RPMI8226 (cell line): ENCODE results near the gene SH3TC1.
A peak's percentile ranks its signal among the peaks of the same experiment; 100 is the strongest.

Experiments
- DNase-seq: peaks from one replicate; pipeline ENCODE4 v3.0.0-alpha.2; 2015

The SH3TC1 gene

DNA sequence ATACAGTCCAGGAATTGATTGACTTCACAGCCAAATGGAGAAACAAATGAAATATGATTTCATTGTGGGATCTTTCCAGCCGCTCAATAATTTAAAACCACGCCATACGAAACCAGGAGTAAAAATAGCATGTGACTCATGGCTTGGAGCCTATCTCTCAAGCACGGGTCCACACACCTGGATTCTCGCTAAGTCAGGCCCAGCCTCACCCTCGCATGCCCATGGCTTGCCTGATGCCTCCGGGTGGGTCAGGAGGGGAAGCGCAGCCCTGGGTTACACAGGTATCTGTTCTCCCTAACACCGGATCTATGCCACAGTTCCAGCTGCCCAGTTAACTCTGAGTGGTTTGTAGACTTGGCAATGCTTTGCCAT is 34.9 kb upstream of the SH3TC1 start:
- peak; percentile 88 for DNase-seq

DNA sequence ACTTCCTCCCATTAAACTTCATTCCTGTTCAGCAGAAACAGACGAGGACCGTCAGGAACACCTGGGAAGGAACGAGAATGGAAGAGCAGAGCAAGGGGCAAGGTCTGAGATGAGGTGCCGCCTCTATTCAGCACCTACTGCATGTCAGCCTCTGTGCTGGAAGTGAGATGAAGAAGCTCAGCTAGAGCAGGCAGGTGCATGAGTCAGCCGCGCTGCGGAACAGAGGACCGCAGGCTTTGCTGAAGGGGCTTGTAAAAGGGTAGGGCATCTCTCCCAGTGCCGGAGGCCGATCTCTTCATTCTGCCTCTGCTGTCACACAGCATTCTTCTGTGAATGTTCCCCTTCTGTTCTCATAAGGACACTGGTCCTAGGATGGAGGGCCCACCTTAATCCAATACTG is 34.4 kb upstream of the SH3TC1 start:
- DNase-seq = no peak

DNA sequence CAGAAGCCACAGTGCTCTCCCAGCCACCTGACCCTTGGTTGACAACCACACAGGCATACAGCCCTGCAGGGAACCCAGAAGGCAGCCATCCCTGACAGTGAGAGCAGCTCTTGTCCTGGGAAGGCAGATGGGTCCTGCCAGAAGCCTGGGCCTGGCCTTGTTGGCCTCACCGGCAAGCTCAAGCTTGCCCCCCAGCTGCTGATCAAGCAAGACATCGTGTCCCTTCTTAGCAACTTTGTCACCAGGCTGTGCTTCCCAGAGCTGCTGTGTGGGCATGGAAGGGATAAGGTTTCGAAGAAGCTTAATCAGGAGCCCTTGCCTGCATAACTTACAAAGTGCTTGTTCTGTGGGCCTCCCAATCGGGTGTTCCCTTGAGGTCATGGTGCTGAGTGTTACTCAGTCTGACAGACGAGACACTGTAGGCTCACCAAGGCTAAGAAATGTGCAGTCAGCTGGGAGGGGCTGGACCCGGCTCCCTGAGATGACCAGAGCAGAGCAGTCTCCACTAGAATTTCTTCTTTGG is 33.7 kb upstream of the SH3TC1 start:
- DNase-seq = no peak

DNA sequence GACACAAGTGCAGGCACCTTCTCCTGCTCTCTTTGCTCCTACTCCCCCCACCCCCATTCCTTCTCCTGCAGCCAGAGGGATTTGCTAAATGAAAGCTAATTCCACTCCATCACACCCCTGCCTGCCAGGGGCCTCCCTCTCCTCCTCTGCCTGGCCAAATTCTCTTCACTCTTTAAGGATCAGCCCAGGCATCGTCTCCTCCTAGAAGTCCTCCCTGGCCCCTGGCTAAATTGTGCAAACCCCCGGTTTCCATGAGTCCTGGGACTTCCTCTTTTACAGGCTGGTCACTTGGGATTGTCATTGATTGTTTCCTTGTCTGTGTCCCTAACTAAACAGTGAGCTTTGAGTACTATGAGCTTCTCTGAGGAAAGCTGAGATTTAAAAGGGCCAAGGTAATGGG is 31.8 kb upstream of the SH3TC1 start:
- DNase-seq = no peak

DNA sequence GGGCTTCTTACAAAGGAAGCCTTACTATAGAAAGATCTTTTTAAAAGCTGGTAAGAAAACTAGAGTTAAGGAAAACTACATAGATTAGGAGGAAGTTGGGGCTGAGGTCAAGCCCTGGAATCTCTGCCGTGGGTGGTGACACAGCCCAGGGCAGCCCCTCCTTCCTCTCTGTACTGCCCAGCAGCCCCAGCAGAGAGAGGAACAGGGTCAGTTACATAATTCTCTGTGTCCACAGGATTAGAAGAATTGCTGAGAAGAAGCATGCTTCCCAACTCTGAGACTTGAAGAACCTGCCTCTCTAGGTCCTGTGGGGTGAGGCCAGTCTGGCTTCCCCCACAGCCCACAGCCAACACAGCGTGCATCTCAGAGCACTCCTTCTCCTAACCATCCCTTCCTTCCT is 31.3 kb upstream of the SH3TC1 start:
- no peak for DNase-seq

DNA sequence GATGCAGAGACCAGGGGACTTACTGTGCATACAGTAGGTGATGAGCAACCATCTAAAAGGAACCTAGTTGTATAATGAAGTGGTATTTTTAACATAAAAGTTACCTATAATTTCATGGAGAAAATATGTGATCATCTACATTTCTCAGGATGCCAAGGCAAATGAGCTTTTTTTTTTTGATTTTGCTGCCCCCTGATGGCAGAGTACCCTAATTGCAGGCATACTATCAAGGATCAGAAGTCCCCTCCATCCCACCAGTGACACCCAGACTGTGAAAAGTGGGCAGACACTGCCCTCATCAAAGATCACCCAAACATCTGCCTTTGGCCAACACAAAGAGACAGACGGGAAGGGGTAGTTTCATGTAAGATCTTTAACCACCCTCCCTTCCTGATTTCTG is 30.9 kb upstream of the SH3TC1 start:
- DNase-seq = no peak

DNA sequence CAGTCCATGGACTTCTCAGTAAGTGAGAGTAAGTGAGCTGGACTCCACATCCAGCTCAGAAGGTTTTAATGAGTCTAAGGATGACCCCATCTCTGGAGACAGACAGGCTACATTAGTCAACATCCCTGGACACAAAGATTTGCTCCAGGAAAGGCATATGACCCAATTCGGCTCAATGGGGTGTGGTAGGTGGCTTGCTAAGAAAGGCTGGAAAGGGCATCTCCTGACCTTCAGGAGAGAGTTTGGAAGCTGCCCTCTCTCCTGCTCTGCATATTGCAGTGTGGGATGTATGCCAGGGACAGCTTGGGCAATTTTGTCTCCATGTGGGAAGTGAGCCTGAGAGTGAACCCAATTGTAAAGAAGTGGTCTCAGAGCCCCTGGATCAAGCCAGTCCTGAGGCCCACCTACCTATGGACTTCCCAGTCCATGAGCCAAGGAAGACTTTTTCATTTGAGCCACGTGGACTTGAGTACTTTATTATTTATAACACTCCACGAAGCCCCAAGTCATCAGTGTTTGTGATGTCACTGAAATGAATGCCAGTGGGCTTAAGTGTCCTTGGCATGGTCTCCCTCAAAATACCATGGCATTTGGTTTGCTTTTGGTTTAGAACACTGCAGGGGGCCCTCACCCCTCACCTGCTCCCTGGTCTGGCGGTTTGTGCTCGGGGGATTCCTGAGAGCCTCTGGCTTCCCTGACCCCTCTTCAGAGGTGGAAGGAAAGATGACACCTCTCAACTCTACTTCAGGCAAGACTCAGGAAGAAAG is 30.1 kb upstream of the SH3TC1 start:
- DNase-seq = no peak

DNA sequence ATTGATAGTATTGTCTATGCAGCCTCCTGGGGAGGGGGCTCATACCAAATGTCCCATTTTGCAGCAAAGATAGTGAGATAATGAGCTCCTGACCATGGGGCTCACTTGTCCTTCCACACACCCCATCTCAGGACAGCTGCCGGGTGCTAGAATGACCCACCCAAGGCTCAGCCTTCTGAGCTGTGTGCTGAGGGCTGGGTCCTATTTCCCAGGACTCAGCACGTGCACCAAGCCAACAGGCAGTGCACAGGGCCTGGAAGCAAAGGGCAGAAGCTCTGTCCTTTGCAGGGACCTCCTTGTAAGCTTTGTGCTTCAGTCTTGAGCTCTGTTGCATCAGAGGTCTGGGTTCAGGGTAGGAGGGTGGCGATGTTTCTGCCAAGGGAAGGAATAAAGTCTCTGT is 29.3 kb upstream of the SH3TC1 start:
- DNase-seq = no peak

DNA sequence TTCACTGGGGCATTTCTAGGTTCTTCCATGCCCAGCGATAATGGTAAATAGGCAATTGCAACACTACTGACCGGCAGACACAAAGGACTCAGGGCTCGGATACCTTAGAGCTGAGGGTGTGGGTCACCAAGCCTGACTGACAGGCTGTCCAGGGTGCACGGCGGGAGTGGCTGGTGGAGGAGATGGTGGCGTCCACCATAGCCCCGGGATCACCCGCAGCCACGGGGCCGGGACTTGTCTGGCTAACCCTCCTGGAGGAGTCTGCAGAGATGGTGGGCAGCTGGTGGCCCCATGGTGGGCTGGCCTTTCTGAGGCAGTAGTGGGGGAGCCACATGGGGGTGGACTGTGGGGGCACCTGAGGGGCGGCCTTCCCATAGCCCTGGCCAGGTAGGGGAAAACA is 28.7 kb upstream of the SH3TC1 start:
- DNase-seq = no peak

DNA sequence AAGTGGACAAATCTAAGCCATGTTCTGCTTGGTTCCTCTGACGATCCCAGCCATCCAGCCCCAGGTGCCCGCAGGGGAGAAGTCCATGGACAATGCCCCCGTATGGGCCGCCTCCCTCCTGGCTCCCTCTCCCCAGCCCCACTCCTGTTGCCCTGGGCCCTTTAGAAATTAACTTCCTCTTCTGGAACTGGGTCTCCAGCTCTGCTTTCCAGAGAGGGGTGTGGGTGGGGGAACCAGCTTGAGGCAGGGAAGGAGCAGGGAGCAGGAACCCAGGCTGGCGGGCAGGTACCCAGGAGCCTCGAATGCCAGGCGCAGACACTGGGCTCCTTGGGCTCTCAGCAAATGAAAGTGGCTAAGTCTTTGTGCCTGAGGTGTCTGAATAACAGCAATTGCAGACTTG is 27.8 kb upstream of the SH3TC1 start:
- no peak for DNase-seq

DNA sequence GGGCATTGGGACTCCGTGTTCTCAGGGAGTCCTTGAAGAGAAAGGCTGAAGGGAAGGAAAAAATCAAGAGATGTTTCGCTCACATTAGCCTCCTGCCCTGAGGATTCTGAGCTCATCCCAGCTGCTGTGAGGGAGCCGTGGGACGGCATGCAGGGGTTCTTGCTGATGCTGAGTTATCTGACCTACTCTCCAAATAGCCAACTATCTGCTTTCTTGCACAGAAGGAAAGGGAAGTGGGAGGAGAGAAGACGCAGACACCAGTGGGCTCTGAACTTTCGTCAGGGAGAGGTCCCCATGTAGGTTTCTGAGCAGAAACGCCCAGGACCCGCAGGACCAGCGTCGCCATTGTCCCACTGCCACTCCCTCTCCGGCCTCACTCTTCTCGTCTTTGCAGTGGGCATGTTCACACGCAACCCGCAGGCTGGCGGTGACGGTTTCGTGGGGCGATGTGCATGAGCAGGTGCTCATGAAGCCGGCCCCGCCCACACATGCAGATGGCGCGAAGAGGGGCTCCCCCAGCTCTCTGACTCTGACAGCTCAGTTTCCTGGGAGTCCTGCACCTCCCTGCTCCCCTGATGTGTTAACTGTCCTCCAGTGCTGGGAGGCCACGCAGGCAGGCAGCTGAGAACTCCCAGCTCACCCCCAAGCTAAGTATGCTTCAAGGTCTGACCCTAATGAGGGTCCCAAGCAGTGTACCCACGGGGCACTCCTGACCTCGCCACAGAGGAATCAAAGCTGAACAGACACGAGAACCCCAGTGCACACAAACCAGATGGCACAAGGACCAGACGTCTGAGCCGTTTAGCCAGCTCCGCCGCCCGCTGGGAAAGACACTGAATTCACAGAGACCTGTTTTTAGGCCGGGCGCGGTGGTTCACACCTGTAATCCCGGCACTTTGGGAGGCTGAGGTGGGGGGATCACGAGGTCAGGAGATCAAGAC is 26.8 kb upstream of the SH3TC1 start:
- peak; percentile 39 for DNase-seq

DNA sequence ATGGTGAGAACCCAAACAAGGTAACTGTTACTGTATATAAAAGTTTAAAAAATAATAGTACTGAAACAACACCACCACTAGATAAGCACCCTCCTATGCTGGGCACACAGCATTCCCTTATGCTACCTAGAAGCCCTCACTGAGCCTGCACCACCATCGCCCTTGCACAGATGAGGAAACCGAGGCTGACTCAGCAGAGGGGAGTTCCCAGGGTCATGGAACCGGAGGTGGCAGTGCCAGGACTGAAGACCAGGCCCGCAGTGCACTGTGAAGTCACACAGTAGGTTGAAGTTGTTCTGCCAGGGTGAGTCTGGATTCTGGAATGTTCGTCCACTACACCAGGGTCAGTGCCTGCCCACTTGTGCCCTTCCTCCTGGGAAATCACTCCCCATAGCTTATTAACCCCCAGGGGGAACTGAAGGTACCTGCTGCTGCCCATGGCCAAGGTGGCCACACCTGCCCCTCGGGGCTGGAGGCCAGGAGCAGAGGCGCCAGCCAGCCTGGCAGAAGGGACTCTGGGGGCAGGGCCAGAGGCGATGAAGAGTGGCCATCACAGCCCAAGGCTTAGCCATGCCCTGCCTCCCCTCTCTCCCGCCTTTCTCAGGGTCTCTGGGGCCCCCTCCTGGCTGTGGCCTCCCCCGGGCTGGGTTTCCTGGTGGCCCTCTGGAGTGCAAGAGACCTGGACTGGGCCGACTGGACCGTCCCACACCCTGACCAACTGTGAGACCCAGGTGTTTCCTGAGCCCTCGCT is 25.4 kb upstream of the SH3TC1 start:
- DNase-seq = no peak

DNA sequence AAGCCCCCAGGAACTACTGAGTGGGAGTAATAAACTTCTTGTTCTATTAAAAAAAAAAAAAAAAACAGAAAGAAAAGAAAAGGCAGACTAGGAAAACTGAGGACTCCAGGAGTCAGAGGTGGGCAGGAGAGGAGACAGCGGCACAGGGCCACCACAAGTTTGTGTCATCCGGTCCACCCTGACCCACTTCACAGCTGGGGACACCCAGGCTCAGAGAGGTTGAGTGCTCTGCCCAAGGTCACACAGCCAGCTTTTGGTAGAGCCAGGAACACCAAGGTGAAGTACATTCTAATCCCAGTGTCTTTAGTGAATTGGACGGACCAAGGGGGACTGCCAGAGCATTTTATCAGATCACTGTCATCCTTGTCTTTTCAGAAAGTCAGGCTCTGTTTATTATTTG is 24.1 kb upstream of the SH3TC1 start:
- no peak for DNase-seq

DNA sequence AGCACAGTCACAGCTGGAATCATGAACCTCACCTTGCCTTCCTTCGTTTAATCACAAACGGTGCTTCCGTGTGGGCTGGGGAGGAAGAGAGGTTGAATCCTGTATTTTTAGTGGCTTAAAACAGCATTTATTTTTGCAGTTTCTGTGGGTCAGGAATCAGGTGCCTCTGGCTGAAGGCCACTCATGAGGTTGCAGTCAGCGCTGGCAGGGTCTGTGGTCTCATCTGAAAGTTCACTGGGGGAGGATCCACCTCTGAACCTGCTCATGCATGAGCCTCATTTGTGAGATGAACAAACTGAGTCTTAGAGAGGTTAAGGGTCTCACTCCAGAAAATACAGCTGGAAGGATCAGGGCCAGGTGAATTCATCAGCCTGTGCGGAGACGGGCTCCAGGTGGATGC is 23.4 kb upstream of the SH3TC1 start:
- no peak for DNase-seq

DNA sequence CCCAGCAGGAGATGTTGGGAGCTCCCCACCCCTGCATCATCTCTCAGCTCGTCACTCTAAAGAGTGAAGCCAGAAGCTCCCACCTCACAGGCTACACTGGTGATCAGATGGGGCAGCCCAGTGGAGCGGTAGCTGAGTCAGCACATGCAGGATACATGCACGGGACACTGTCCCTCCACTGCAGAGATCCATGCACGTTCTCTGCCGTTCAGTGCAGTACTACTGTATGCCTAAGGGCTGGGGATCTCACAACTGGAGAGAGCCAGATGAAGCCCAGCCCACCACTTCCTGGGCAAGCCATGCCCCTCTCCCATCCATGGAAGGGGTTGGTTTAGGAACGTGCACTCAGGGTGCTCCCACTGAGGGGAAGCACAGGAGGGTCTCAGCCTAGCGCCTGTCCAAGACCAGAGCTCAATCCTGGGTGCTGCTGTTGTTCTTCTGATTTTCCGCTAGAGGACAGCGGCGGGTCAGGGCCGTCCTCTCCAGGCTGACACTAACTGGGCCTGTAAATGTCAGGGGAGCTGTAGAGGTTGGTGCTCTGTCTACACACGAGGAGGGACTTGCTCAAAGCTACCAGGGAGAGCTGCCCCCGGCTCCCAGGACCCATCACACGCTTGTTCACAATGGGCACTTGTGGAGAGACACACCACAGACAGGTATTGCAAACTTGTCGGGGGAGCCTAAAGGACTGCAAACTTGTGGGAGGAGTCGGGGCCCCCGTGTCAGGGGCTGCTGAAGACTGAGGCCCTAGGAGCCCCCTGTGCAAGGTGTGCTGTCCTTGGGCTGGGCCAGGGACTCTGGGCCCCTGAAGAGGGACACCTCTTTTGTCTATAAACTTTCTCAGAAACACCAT is 22.3 kb upstream of the SH3TC1 start:
- peak; percentile 56 for DNase-seq

DNA sequence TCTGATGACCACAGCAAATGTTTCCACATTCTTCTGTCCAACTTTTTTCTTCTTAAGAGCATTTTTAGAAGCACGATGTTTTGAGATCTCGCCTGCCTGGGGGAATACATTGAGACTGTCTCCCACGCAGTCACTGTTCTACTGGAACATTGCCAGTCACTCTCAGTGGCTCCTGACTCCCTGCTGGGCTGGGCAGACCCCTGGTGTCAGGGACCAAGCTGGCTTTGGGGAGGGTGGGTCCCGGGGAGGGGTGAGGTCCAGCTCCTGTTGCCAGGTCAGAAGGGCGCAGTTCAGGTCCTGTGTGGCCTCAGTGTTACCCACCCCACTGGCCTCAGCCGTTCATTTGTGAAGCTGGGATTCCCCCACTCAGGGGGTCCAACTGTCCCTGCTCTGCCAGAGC is 21.5 kb upstream of the SH3TC1 start:
- no peak for DNase-seq

DNA sequence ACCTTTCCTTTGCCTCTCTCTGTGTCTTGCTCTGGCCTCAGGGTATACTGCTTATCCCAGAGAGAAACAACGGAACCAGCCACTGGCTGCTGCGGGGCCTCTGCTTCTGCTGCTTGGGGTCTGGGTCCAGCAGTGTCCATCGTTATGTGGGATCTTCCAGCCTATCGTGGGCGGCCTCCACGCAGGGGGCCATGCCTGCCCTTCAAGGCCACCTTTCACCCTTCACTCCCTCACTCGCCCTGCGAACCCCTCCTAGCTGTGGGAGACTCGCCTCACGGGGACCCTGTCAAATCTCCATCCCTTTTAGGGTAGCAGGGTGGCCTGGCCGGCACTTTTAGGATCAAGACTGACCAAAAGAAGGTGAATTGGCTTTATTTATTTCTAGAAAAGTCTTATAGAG is 21.1 kb upstream of the SH3TC1 start:
- no peak for DNase-seq

DNA sequence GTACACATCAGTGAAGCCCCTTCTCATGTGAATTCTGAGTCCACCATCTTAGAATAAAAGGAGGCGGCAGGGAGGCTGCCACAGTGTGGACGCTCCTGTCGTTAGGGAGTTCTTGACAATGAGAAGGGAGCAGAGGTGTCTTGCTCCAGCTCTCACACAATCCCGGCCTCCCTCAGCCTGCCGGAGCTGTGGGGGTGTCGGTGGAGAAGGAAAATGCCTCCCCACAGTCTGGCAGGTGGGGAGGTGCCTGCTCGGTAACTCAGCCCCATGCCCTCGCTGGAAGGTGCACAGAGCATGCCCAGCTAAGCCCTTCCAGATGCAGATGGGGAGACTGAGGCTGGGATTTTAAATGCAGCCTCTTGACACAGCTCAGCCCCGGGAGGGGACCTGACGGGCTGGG is 20.0 kb upstream of the SH3TC1 start:
- DNase-seq = no peak

DNA sequence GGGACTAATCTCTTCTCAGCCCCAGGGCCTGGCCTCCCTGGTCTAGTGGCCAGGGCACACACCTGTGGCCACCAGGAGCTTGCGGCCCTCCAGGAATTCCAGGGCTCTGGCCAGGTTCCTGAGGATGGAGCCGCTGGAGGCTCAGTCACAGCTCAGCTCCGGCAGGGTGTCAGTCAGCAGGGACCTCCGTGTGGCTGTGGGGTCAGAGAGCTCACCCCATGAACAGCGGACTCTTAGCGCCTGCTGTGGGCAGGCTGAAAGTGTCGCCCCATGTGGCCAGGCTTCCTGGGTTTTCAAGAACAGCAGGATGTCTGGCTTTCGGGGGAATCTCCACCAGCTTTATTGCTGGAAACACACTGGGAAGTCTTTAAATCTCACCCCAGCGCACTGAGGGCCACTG is 19.3 kb upstream of the SH3TC1 start:
- no peak for DNase-seq

DNA sequence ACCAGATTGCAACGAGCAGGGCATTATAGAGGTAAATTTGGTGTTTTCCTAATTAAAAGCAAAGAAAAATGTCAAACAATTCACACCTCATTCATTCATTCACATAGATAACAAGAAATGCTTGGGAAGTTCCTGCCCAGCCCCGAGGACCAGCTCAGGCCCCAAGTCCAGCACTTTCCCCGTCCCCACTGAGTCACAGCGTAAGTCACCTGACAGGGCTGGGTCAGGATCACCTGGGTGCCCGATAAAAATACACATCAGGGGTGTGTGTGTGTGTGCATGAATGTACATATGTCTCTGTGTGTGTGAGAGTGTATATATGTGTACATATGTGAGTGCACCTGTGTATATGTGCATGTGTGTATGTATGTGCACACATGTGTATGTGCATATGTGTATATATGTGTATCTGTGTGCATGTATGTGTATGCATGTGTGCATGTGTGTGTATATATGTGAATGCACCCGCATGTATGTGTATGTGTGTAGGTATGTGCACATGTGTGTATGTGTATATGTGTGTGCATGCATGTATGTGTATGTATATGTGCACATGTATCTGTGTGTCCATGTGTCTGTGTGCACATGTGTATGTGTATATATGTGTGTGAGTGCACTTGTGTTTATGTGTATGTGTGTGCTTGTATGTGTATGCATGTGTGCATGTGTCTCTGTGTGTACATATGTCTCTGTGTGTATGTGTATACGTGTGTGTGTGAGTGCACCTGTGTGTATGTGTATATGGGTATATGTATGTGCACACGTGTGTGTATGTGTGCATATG is 18.6 kb upstream of the SH3TC1 start:
- no peak for DNase-seq

DNA sequence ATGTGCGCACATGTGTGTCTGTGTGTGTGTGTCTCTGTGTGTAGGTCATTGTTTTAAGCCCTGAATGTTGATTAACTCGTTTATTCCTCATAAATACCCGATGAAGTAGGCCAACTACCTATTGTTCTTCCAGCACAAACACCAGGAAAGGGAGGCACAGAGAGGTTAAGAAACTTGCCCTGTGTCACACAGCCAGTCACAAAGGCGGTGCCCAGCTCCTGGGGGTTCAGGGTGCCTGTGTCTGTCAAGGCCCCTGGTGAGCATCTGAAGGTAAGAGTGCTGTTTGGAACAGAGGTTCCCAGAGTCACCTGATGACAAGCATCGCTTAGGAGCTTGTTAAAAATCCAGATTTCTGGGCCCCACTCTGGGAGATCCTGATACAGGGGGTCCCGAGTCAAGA is 18.0 kb upstream of the SH3TC1 start:
- no peak for DNase-seq

DNA sequence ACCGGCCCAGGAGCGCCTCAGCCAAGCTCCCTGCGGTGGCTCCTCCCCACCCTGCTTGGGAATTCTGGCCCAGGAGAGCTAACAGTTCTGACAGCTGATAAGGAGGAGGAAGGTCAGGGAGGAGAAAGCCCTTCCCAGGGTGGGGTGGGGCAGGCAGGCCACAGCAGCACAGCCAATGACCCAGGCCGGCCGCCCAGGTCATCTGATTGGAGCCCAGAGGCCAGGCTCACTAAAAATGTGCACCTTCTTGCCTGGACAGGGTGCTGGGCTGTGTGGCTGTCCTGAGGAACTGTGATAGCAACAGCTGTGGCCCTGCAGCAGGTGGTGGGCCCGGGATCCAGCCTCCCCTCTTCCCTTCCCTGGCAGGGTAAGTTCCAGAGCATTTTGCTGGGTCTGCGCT is 17.2 kb upstream of the SH3TC1 start:
- DNase-seq = no peak
